GM18868 (cell line): ENCODE data around the gene MAP2K3.

ENCODE experiments used
- ATAC-seq: cut with Tn5 transposase; IDR thresholded peaks from one replicate; pipeline ENCODE4 v1.9.1; 2021; ENCODE audit warnings: mild to moderate bottlenecking, moderate library complexity; ENCODE audit not compliant: unreplicated experiment

MAP2K3 gene

GRCh38 chr17:21252796-21253645 is 31.5 kb upstream of the MAP2K3 start, which contains the start of gene NATD1:
Gene NATD1, minus strand, starts transcription at chr17:21253410. Its CDS starts 146 bp downstream, at chr17:21253264.
- ATAC-seq, result peak; percentile 87

GRCh38 chr17:21253646-21254441 is 30.7 kb upstream of the MAP2K3 start:
- peak; percentile 19 for ATAC-seq

GRCh38 chr17:21258593-21258992 is 25.9 kb upstream of the MAP2K3 start:
- no peak for ATAC-seq

- no peak for ATAC-seq
These were observed 22.1 kb upstream of the MAP2K3 start for GRCh38 chr17:21262259-21262993.

GRCh38 chr17:21263376-21263775 is 21.1 kb upstream of the MAP2K3 start:
- ATAC-seq, result no peak

GRCh38 chr17:21268596-21269188 is 15.8 kb upstream of the MAP2K3 start:
- no peak for ATAC-seq

GRCh38 chr17:21269394-21269793 is 15.1 kb upstream of the MAP2K3 start:
- ATAC-seq, result no peak

GRCh38 chr17:21271454-21272183 is 12.9 kb upstream of the MAP2K3 start:
- no peak for ATAC-seq

GRCh38 chr17:21272250-21272649 is 12.3 kb upstream of the MAP2K3 start:
- ATAC-seq, result no peak

GRCh38 chr17:21272881-21273792 is 11.4 kb upstream of the MAP2K3 start:
- ATAC-seq, result no peak

- ATAC-seq, result no peak
These were observed 9.4 kb upstream of the MAP2K3 start for GRCh38 chr17:21275047-21275578.

GRCh38 chr17:21275579-21276263 is 8.8 kb upstream of the MAP2K3 start:
- ATAC-seq, result peak; percentile 92

GRCh38 chr17:21276264-21276588 is 8.3 kb upstream of the MAP2K3 start:
- ATAC-seq, result no peak

GRCh38 chr17:21277332-21277731 is 7.2 kb upstream of the MAP2K3 start:
- no peak for ATAC-seq

GRCh38 chr17:21278450-21279197 is 5.9 kb upstream of the MAP2K3 start:
- ATAC-seq, result no peak

- ATAC-seq, result no peak
These were observed 5.3 kb upstream of the MAP2K3 start for GRCh38 chr17:21279198-21279535.

GRCh38 chr17:21279582-21279981 is 4.9 kb upstream of the MAP2K3 start:
- ATAC-seq, result no peak

GRCh38 chr17:21280081-21280518 is 4.4 kb upstream of the MAP2K3 start:
- ATAC-seq, result peak; percentile 36
